ENCODE data around the gene BBS4. TPM values are rescaled to one million over a fixed set of nuclear protein-coding genes. Genes with fewer than 3 reads are reported as not detected.

The BBS4 gene
- total RNA-seq, 2 donors from 2014 or later, result 36.4 to 41.7 TPM

DNA sequence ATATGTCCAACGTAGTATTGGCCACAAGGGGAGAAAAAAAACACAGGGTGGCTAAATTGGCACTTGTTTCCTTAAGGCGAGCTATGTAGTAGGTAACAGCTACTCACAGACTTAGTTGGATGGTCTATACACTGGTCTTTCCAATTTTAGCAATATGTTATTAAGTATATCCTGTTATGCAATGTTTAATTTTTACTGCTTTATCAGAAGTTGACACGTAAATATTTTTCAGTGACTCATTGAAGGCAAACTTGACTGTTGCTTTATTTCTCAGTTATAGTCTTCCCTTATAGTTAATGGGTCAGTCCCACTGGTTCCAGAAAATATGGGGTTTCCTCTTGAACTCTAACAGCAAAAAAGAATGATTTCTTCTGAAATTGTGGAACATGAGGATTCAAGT, 51.1 kb downstream of the BBS4 start:
- H3K27ac ChIP-seq (ENCODE audit: low read depth, low read length), result no peak overlapping the region
- peaks cover 90% of the 10 kb centered on the region for H3K36me3 ChIP-seq (ENCODE audit: control insufficient read depth, insufficient read depth, low read length)
- no peak for DNase-seq
- Mint-ChIP-seq H3K27me3 (ENCODE audit: insufficient read depth) (no peaks in the 10 kb centered on the region), H3K27ac (no peak overlapping the region), H3K4me1 (peaks cover 19% of the 10 kb centered on the region), H3K9me3 (peaks cover 12% of the 10 kb centered on the region), H3K36me3 (ENCODE audit: low read depth) (peaks cover 73% of the 10 kb centered on the region), H3K4me3 (no peak overlapping the region)
- no peaks in the 10 kb centered on the region for H3K27me3 ChIP-seq (ENCODE audit: control insufficient read depth, insufficient read depth, low read length, poor library complexity, severe bottlenecking)
- H3K4me3 ChIP-seq (ENCODE audit: low read length), result no peak overlapping the region
- no peak overlapping the region for H3K9ac ChIP-seq (ENCODE audit: extremely low read depth, low read length, poor library complexity, severe bottlenecking)
- H3K9me3 ChIP-seq (ENCODE audit: control insufficient read depth, low read length), result peaks cover 18% of the 10 kb centered on the region
- TF ChIP-seq, protein P1, sequence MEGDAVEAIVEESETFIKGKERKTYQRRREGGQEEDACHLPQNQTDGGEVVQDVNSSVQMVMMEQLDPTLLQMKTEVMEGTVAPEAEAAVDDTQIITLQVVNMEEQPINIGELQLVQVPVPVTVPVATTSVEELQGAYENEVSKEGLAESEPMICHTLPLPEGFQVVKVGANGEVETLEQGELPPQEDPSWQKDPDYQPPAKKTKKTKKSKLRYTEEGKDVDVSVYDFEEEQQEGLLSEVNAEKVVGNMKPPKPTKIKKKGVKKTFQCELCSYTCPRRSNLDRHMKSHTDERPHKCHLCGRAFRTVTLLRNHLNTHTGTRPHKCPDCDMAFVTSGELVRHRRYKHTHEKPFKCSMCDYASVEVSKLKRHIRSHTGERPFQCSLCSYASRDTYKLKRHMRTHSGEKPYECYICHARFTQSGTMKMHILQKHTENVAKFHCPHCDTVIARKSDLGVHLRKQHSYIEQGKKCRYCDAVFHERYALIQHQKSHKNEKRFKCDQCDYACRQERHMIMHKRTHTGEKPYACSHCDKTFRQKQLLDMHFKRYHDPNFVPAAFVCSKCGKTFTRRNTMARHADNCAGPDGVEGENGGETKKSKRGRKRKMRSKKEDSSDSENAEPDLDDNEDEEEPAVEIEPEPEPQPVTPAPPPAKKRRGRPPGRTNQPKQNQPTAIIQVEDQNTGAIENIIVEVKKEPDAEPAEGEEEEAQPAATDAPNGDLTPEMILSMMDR (conservative IDR thresholded peaks at IDR 0.05), result no peak
- WGBS, 2 experiments (ENCODE audit: insufficient coverage in 1 of 2, insufficient read length in 1 of 2), result 98 to 100% methylated on average over 3 of the region's 3 CpGs
- H3K4me1 ChIP-seq (ENCODE audit: control insufficient read depth, insufficient read depth, low read length), result peaks cover 15% of the 10 kb centered on the region

DNA sequence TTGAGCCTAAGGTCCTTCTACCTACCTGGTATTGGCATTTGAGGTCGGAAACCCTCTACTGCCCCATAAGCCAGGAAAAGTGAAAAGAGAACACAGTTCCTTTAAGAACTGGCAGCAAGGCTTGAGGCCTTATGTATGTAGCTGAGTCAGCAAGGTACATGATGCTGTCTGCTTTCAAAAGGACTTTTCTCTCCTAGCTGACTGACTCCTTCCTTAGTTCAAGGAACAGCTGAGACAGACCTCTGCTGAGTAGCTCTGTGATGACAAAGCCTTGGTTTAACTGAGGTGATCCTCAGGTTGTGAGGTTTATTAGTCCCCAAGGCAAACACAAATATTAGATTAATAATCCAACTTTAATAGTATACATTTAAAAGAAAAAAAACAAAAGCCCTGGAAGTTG, 51.7 kb downstream of the BBS4 start:
- Mint-ChIP-seq H3K4me3 (no peak overlapping the region), H3K9me3 (peaks cover 15% of the 10 kb centered on the region), H3K27me3 (ENCODE audit: insufficient read depth) (no peaks in the 10 kb centered on the region), H3K36me3 (ENCODE audit: low read depth) (peaks cover 71% of the 10 kb centered on the region), H3K27ac (no peak overlapping the region), H3K4me1 (peaks cover 19% of the 10 kb centered on the region)
- no peaks in the 10 kb centered on the region for H3K27me3 ChIP-seq (ENCODE audit: control insufficient read depth, insufficient read depth, low read length, poor library complexity, severe bottlenecking)
- no peak overlapping the region for H3K27ac ChIP-seq (ENCODE audit: low read depth, low read length)
- no peak overlapping the region for H3K4me3 ChIP-seq (ENCODE audit: low read length)
- H3K36me3 ChIP-seq (ENCODE audit: control insufficient read depth, insufficient read depth, low read length), result peaks cover 88% of the 10 kb centered on the region
- DNase-seq, result no peak
- no peak overlapping the region for H3K9ac ChIP-seq (ENCODE audit: extremely low read depth, low read length, poor library complexity, severe bottlenecking)
- 95 to 100% methylated on average over 1 of the region's 1 CpG for WGBS, 2 experiments (ENCODE audit: insufficient coverage in 1 of 2, insufficient read length in 1 of 2)
- H3K4me1 ChIP-seq (ENCODE audit: control insufficient read depth, insufficient read depth, low read length), result peaks cover 15% of the 10 kb centered on the region
- peaks cover 24% of the 10 kb centered on the region for H3K9me3 ChIP-seq (ENCODE audit: control insufficient read depth, low read length)
- TF ChIP-seq, protein P1 (conservative IDR thresholded peaks at IDR 0.05), result no peak

DNA sequence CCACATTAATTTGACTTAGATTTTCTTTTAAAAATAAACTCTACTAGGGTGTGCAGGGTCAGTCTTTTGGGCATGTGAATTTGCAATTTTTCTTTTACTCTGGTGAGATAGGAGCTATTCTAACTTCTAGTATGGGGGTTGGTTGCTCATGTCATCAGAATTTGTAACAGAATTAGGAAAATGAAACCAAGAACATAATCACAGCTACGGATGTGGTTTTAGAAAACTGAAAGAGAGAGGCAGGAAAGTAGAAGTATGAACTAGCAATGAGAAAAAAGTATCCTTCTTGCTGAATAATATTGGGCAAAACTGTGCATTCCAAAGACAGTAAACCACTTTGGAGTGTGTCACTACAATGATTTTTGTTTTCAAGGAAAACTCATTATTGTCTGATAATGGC, 54.2 kb downstream of the BBS4 start:
- H3K36me3 Mint-ChIP-seq (ENCODE audit: low read depth), result peaks cover 66% of the 10 kb centered on the region

More for the DNA sequence above, 54.2 kb downstream of the BBS4 start:
- Mint-ChIP-seq H3K27me3 (ENCODE audit: insufficient read depth) (no peaks in the 10 kb centered on the region), H3K4me3 (no peak overlapping the region), H3K4me1 (peaks cover 5% of the 10 kb centered on the region), H3K27ac (no peak overlapping the region), H3K9me3 (peaks cover 20% of the 10 kb centered on the region)
- Histone ChIP-seq H3K4me3 (ENCODE audit: low read length) (no peak overlapping the region), H3K36me3 (ENCODE audit: control insufficient read depth, insufficient read depth, low read length) (peaks cover 69% of the 10 kb centered on the region), H3K27ac (ENCODE audit: low read depth, low read length) (no peak overlapping the region), H3K4me1 (ENCODE audit: control insufficient read depth, insufficient read depth, low read length) (peaks cover 3% of the 10 kb centered on the region), H3K9ac (ENCODE audit: extremely low read depth, low read length, poor library complexity, severe bottlenecking) (no peak overlapping the region), H3K9me3 (ENCODE audit: control insufficient read depth, low read length) (peaks cover 29% of the 10 kb centered on the region), H3K27me3 (ENCODE audit: control insufficient read depth, insufficient read depth, low read length, poor library complexity, severe bottlenecking) (no peaks in the 10 kb centered on the region)
- TF ChIP-seq, protein P1 (conservative IDR thresholded peaks at IDR 0.05), result no peak
- DNase-seq, result no peak
- 85 to 91% methylated on average over 1 of the region's 1 CpG for WGBS, 2 experiments (ENCODE audit: insufficient coverage in 1 of 2, insufficient read length in 1 of 2)
